Activated CD4-positive, alpha-beta T cell treated with anti-CD3 and anti-CD28 coated beads, Interleukin-2, amount 50 U/mL, for 48 hours (primary cell): Measurements from ENCODE around the gene RAB31.
"Not testable (repeated sequence)": the region's sequence is repeated elsewhere in the genome, so short reads cannot be mapped to it uniquely, and the experiment has no call there.

Experiments used
- DNase-seq, 2 experiments: peaks; one replicate each; pipeline ENCODE4 v3.0.0-alpha.2; 2020

Gene RAB31

GRCh38 chr18:9764011-9764481 is 55.9 kb downstream of the RAB31 start:
- DNase-seq, result no peak

GRCh38 chr18:9765501-9765900 is 57.4 kb downstream of the RAB31 start:
- no peak for DNase-seq

GRCh38 chr18:9766076-9766481 is 58.0 kb downstream of the RAB31 start:
- no peak for DNase-seq

- DNase-seq, result no peak
Observed at GRCh38 chr18:9766740-9767139, 58.6 kb downstream of the RAB31 start.

GRCh38 chr18:9768071-9768691 is 60.1 kb downstream of the RAB31 start:
- not testable (repeated sequence) for DNase-seq

GRCh38 chr18:9770111-9770510 is 62.0 kb downstream of the RAB31 start:
- not testable (repeated sequence) for DNase-seq

- peak; percentile 71 to 78 for DNase-seq
Observed at GRCh38 chr18:9771261-9771976, 63.3 kb downstream of the RAB31 start.

GRCh38 chr18:9771977-9772660 is 64.0 kb downstream of the RAB31 start:
- no peak for DNase-seq

- no peak for DNase-seq
Observed at GRCh38 chr18:9772847-9773677, 65.0 kb downstream of the RAB31 start.

GRCh38 chr18:9774150-9774549 is 66.0 kb downstream of the RAB31 start:
- DNase-seq, result no peak

GRCh38 chr18:9775178-9775577 is 67.1 kb downstream of the RAB31 start:
- DNase-seq, result no peak

GRCh38 chr18:9779630-9780029 is 71.5 kb downstream of the RAB31 start:
- no peak for DNase-seq

- DNase-seq, result no peak
Observed at GRCh38 chr18:9782073-9782857, 74.2 kb downstream of the RAB31 start.

GRCh38 chr18:9786631-9787030 is 78.5 kb downstream of the RAB31 start:
- DNase-seq, result no peak

- DNase-seq, result no peak
Observed at GRCh38 chr18:9787036-9787435, 78.9 kb downstream of the RAB31 start.

- no peak for DNase-seq
Observed at GRCh38 chr18:9787712-9788111, 79.6 kb downstream of the RAB31 start.

GRCh38 chr18:9788140-9788539 is 80.0 kb downstream of the RAB31 start:
- DNase-seq, result no peak

GRCh38 chr18:9788860-9789259 is 80.8 kb downstream of the RAB31 start:
- no peak for DNase-seq

GRCh38 chr18:9790261-9790660 is 82.2 kb downstream of the RAB31 start:
- no peak for DNase-seq

GRCh38 chr18:9791991-9792390 is 83.9 kb downstream of the RAB31 start:
- no peak for DNase-seq

GRCh38 chr18:9792565-9793245 is 84.6 kb downstream of the RAB31 start:
- DNase-seq, result peak; percentile 38 to 44

GRCh38 chr18:9796011-9796410 is 87.9 kb downstream of the RAB31 start:
- DNase-seq, result no peak
